Hippocampal formation (tissue), 2 donors: Measurements from ENCODE around the gene RARS1.

Experiments used
- DNase-seq, 2 donors: peaks; one replicate each; lab custom pipeline; 2025; lab: John Stamatoyannopoulos, UW

RARS1 gene

GRCh38 chr5:168486136-168486879, at the start of gene RARS1:
Gene RARS1 (plus strand): TSS chr5:168486471. CDS start chr5:168486499, 28 bp downstream.
- DNase-seq, result peak; percentile 84 to 90

GRCh38 chr5:168438349-168438748, 47.9 kb upstream of the RARS1 start:
- DNase-seq, result no peak

GRCh38 chr5:168443533-168443932, 42.7 kb upstream of the RARS1 start:
- no peak for DNase-seq

- DNase-seq, result no peak
These were observed 42.1 kb upstream of the RARS1 start for GRCh38 chr5:168443950-168444700.

GRCh38 chr5:168446983-168447619, 39.2 kb upstream of the RARS1 start:
- no peak for DNase-seq

GRCh38 chr5:168447808-168448207, 38.5 kb upstream of the RARS1 start:
- no peak for DNase-seq

- DNase-seq, result no peak
These were observed 37.1 kb upstream of the RARS1 start for GRCh38 chr5:168449166-168449565.

- no peak for DNase-seq
These were observed 34.7 kb upstream of the RARS1 start for GRCh38 chr5:168451565-168451964.

GRCh38 chr5:168455201-168455600, 31.1 kb upstream of the RARS1 start:
- no peak for DNase-seq

- DNase-seq, result no peak
These were observed 28.7 kb upstream of the RARS1 start for GRCh38 chr5:168457542-168457941.

GRCh38 chr5:168460606-168461005, 25.7 kb upstream of the RARS1 start:
- no peak for DNase-seq

- DNase-seq, result no peak
These were observed 23.2 kb upstream of the RARS1 start for GRCh38 chr5:168463081-168463480.

GRCh38 chr5:168464214-168464613, 22.1 kb upstream of the RARS1 start:
- DNase-seq, result no peak

- DNase-seq, result no peak
These were observed 21.6 kb upstream of the RARS1 start for GRCh38 chr5:168464641-168465040.

- no peak for DNase-seq
These were observed 18.4 kb upstream of the RARS1 start for GRCh38 chr5:168467755-168468330.

GRCh38 chr5:168468836-168469235, 17.4 kb upstream of the RARS1 start:
- no peak for DNase-seq

- no peak for DNase-seq
These were observed 16.5 kb upstream of the RARS1 start for GRCh38 chr5:168469816-168470215.

GRCh38 chr5:168471785-168472184, 14.5 kb upstream of the RARS1 start:
- no peak for DNase-seq

GRCh38 chr5:168472329-168472728, 13.9 kb upstream of the RARS1 start:
- no peak for DNase-seq

- DNase-seq, result no peak
These were observed 12.0 kb upstream of the RARS1 start for GRCh38 chr5:168474319-168474718.

GRCh38 chr5:168477060-168477459, 9.2 kb upstream of the RARS1 start:
- DNase-seq, result no peak

GRCh38 chr5:168479166-168479565, 7.1 kb upstream of the RARS1 start:
- DNase-seq, result no peak

- DNase-seq, result no peak
These were observed 5.7 kb upstream of the RARS1 start for GRCh38 chr5:168480601-168481000.
